ENCODE results near the gene MORF4L1.
"Not testable (repeated sequence)": the region's sequence is repeated elsewhere in the genome, so short reads cannot be mapped to it uniquely, and the experiment has no call there.

- not testable (repeated sequence) for TF ChIP-seq EZH2 (optimal IDR thresholded peaks at IDR 0.05; ENCODE audit: low read depth, low read length); EZH2phosphoT487 (IDR thresholded peaks at IDR 0.05; ENCODE audit: low read length); CTCF (IDR thresholded peaks at IDR 0.05; ENCODE audit: low read length)
Measured at GRCh38 chr15:78866031-78866430, 6.7 kb upstream of the MORF4L1 start.
